COLO829 (cell line): Measurements from ENCODE around the gene IL1RAPL1.

Experiments used
- DNase-seq: peaks from one replicate; pipeline ENCODE4 v3.0.0; 2012; ENCODE audit warnings: low spot score

IL1RAPL1 gene

DNA sequence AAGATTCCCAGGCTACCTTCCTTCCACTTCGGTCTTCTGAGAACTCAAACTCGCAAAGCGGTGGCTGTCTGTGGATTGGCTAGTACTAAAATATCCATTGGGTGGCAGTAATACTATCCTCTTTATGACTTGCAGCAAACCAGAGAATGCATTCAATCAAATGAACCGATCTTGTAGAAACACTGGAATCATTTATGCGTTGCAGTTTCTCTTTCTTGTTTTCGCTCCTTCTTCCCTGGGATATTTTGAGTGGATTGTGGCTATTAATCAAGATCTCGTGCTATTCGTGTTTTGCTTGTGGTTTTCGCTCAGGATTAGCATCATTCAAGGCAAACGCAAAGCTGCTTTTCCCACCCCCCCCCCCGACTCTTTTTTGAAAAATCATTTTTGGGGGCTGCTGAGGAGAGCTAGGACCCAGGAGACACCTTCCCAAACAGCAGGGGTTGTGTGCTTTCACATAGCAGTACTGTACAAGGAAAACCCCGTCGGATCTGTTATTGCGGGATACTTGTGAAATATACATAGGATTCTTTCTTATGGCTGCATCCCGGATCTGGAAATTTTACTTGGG, at the start of gene IL1RAPL1:
IL1RAPL1 (plus strand) TSS at position 466 of the 571 bp plus-strand sequence.
- peak; percentile 40 for DNase-seq

GRCh38 chrX:28542791-28543190, 44.5 kb upstream of the IL1RAPL1 start:
- DNase-seq = no peak

DNA sequence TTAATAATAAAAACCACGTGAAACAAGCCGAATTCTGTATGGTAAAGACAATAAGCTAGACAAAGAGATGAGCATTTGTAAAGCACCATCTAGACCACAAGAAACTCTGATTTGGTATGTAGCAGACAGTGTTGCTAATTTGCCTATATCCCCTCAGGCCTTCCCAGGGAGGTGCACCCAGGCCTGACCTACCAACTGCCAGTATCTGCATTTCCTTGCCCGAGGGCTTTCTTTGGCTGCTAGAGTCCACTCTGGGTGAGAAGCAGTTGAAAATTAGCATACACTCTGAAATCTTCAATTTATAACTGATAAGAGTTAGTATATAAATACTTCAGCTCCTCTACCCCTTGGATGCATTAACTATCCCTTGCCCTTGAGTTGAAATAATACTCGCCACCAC, 37.4 kb upstream of the IL1RAPL1 start:
- DNase-seq = no peak

DNA sequence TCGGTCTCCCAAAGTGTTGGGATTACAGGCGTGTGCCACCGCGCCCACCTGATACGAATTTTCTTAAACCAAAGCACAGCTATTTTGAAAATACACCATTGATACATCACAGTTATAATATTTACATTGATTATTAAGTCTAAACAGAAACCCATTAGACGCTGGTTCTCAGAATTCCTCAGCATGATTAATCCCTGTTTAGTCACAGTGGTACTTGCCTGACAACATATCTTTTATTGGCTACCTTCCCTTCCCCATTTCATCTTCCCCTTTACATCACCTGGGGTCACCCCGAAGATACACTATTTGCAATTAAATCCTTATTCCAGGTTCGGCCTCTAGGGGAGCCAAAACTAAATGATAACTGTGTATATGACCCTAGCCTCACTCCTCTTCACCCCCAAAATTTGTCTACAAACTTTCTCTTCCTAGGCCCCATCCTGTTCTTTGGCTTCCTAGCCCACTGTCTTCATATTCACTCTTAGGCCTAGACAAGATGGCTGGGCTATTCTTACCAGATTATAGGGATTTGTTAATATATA, 36.8 kb upstream of the IL1RAPL1 start:
- no peak for DNase-seq

DNA sequence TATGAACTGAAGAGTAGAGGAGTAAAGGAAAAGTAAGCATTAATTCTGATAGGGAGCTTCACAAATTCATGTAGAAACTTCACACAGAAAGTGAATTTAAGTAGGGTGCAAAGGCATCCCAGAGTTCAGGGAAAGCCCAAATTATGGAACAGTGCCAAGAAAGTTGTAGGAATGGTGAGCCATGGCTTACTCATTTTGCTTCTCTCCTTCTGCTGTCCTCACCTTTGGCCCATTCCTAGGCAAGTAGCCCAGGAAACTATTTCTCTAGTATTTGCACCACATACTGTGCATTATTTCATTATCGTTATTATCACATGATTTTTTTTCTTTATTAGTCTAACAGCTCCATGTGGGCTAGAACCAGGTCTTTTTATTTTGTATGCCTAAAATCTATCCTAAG, 34.9 kb upstream of the IL1RAPL1 start:
- DNase-seq = no peak

DNA sequence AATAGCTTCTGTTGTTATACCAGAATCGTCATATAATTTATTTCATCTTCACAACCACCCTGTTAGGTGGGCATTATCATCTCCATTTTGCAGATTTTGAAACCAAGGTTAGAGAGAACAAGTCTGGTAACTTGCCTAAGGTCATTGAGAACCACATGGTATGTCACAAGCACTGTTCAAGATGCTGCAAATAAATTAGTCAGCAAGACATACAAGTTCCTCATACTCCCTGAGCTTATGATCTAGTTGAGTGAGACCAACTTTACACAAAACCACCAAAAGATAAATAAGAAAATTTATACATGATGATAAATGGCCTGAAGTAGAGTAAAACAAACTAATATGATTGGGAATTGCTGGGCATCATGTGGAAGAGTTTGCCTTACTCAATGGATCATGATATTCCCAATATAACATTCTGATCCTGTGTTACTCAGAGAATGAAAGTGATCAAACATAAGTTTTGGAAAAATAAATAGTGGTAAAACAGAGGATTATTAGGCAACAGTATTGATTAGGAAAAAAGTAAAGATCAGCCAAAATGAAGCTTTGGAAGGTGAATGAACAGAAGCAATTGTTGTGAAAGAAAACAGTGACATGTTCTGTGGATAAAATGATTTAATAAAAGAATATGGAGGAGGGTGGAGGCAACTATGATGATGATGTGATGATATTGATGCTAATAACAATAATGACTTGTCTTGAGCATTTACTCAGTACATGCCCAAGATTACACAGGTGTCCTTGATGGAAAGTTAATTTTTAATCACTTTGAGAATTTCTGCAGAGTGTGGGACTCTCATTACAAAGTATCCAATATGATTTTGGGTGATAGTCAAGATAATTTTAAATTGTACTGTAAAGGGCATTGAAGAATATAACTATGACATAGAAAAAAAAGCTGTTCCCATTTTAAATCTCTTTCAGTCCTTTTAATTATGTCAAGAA, 34.1 kb upstream of the IL1RAPL1 start:
- DNase-seq = no peak

DNA sequence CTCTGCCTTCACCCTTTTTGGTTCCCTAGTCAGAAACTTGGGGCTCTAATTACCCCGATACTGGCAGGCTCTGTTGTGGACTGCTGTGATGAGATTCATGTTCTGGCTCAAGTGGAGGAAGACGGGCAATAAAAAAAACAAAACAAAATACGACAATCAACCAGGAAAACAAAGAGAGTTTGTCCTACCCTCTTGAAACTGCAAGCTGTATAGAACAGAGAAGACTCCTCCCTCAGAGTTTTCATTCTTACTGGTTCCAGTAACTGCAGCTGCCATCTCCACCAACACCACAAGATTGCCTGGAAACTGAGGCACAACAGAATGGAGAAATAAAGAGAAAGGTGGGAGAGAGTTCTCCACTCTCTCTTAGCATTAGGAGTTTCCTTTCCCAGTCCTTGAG, 11.1 kb upstream of the IL1RAPL1 start:
- no peak for DNase-seq

DNA sequence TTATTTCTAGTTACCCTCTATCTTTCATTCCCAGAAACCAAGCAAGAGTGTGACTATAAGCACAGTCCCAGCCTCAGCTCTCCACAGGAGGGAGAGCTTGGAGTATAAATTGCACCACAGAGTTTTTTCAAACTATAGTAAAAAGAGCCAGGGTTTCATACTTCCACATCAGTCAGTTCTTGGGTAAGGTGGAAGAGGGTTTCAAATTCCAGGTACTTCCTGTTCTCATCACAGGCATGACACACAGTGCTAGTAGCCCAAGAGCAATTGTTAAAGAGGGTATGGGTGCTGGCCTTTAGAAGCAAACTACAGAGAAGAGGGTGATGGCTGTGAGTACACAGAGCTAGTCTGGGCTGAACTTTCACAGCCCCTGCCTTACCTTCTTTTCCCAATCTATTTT, 5.7 kb upstream of the IL1RAPL1 start:
- DNase-seq = no peak

DNA sequence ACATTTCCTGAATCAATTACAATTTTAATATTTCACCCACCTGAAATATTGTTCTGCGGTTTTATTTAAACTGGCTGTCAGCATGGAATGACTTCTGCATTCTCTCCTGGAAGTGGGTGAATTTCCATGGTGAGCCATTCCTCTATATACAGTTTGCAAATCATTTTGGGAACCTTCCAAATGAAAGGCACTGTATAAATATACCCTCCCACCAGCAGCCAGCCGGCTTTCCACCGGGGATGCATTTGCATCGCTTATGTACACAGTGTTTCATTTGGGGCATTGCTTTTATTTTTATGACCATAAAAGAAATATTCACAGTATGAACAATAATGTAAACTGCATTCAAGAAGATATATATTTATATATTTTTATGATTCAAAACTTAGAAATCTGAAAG, 4.7 kb upstream of the IL1RAPL1 start:
- DNase-seq = no peak

DNA sequence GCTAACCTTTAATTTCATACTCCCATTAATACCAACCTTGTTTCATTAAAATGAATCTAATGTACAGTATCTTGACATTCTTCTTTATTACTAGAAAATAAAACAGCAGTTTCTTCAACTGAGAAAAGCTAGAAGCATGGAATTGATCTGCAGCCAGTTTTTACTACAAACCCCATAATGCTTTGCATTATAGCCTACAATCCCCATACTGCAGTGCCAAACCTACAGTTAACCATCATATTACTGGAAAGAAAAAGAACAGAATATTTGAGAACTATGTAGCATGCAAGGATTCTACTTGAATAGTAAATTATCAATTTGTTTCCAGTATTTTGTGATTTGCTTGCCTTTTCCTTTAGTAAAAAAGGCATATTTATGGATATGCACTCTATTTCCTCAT, 3.2 kb upstream of the IL1RAPL1 start:
- DNase-seq = no peak

- DNase-seq = no peak
Observed at GRCh38 chrX:28585767-28586166, 1.5 kb upstream of the IL1RAPL1 start.

- no peak for DNase-seq
Observed at GRCh38 chrX:28586286-28586685, 960 bp upstream of the IL1RAPL1 start.

DNA sequence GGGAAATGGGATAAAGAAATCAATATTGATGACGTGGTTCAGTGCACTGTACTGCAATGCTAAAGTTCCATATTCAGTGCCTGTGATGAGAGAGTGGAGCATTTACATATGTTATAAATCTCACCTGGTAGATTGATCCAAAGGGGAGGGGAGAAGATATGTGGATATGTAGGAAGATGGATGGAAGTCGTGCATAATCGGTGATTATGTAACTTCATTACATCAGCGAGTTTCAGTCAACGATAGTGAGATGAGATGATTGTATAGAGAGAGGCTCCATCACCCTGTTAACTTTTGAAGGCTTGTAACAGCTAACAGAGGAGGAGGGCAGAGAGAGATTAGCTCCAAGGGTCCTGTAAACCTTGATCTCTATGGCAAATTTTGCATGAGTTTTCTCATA, 1.8 kb downstream of the IL1RAPL1 start:
- DNase-seq = no peak

DNA sequence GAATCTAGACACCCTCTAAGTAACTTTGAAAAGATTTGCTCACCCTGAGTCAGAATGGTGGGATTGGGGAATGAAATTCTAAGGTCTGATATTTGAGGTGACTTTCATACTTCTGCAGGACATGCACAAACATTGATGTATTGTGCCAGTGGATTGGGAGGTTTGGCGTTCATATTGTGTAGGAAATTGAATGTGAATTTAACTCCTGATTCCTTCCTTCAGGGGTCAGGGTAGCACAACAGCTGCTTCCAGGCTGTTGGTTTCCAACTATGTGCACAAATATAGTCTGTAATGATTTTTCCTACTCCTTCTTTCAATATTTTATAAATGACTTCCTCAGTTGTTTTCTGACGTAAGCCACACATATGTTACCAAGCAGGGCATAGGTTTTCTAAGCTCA, 3.1 kb downstream of the IL1RAPL1 start:
- no peak for DNase-seq

DNA sequence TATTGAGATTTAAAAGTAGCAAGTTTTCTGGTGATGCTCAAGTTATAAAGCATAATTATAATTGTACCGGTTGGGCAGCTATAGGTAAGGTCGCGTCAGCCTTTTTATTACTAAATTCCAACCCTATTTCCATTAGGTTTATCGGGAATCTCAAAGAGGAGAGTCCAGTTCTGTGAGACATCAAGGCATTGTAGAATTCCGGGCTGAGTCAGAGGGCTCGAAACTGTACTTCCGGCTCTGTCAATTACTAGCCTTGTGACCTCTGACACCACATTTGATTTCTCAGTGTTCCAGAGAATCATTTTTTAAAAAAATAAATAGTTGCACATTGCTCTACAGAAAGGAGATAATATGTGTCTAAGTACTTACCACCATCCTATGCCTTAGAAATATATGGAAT, 4.3 kb downstream of the IL1RAPL1 start:
- no peak for DNase-seq

DNA sequence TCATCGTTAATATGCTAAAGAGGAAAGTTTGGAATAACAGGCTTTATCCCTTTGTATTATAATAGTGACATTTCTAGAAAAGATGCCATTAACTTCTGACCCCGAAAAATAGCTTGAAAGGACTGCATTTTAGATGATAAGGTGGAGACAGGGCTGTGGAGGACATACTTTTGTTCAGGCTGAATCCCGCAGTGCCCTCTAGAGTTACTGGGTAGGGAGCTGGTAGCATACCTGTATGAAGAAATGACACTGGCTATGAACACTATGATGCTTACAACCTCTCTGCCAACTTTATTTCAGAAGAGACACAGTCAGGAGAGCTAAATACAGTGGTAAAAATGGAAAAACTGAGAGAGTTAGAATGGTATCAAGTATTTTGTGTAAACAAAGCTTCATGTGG, 8.1 kb downstream of the IL1RAPL1 start:
- no peak for DNase-seq

GRCh38 chrX:28599957-28600356, 12.7 kb downstream of the IL1RAPL1 start:
- DNase-seq = no peak

DNA sequence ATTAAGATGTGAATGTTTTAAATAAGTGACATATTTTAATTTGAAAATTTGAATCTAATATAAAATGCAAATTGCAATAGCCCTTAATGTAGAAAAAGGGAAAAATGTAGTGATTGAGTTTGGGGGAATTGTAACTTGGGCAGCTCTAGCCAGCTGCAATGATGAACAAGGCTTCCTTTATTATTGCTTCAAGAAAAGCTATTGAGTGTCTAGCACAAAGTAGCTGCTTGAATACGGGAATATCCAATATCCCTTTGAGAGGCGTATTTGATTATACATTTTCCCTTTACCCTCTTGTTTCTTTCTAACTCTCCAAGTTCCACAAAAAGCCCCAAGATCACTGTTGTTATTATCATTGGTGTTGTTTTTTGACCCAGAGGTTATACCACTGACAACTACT, 21.8 kb downstream of the IL1RAPL1 start:
- no peak for DNase-seq

GRCh38 chrX:28609917-28610613, 22.8 kb downstream of the IL1RAPL1 start:
- no peak for DNase-seq

- no peak for DNase-seq
Observed at GRCh38 chrX:28610746-28611145, 23.5 kb downstream of the IL1RAPL1 start.

DNA sequence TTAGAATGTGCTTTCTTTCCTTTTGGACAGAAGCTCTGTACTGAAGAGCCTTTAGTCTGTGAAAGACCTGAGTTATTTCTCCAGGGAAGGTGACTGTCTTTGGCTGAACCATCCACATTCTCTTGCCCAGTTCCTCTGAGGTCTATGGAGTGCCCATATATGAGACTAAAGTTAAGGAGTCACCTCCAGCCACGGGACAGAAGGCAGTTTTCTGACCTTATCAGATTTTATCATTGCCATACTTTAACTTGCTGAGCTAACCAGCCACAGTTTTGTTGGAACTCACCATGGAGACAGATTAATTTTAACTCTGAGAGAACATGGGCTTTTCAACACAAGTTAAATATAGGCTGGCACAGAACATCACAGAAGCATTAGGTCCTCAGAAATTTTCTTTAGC, 26.3 kb downstream of the IL1RAPL1 start:
- no peak for DNase-seq

DNA sequence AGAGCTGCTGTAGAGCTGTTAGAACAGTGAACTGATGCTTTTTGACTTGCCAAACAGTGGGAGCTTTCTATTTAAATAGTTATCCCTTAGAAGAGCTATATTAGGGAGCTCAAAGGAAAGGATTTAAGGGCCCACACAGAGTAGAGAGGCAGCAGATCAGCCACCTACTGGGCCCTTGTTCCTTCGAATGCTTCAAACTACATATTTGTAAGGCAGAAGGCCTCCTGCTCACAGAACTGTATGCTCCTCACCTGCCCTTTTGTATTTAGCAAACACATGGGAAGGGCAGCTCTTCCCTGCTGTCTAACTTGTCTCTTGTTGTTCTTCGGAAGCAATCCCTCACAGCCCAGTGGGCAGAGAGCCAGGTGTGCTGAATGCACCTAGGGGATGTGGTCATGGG, 38.0 kb downstream of the IL1RAPL1 start:
- DNase-seq = no peak

GRCh38 chrX:28626515-28626914, 39.3 kb downstream of the IL1RAPL1 start:
- DNase-seq = no peak
